Liver (tissue), 3 donors: ENCODE results near the gene KLF2.

Experiments
- CTCF ChIP-seq: fragments of 150-350 bp; IDR thresholded peaks from 2 replicates; pipeline ENCODE4 v1.5.1; 2017; ENCODE audit warnings: improper control_type of control experiment, low read depth, low read length; ENCODE audit not compliant: missing input control
- EGR1 ChIP-seq, 2 donors: IDR thresholded peaks; 2 replicates each; pipeline ENCODE4 v1.6.1; 2016 to 2018; ENCODE audit warnings: antibody characterized with exemption in 2 of 2, low read depth in 2 of 2
- GABPA ChIP-seq, 2 donors: IDR thresholded peaks in 1 of 2; conservative IDR thresholded peaks in 1 of 2; 2 replicates each; pipeline ENCODE4 v1.6.1; 2016; ENCODE audit warnings: antibody characterized with exemption in 2 of 2, mild to moderate bottlenecking in 1 of 2, moderate library complexity in 1 of 2
- HNF4A ChIP-seq, 2 donors: conservative IDR thresholded peaks; 2 replicates each; pipeline ENCODE4 v1.6.1; 2016; ENCODE audit warnings: antibody characterized with exemption in 2 of 2, mild to moderate bottlenecking in 2 of 2
- JUND ChIP-seq, 2 donors: IDR thresholded peaks; 2 replicates each; pipeline ENCODE4 v1.6.1; 2016; ENCODE audit warnings: antibody characterized with exemption in 2 of 2
- MAX ChIP-seq: IDR thresholded peaks from 2 replicates; pipeline ENCODE4 v1.6.1; 2016; ENCODE audit warnings: antibody characterized with exemption
- RAD21 ChIP-seq, 2 donors: IDR thresholded peaks; 2 replicates each; pipeline ENCODE4 v1.6.1; 2016; ENCODE audit warnings: antibody characterized with exemption in 2 of 2, mild to moderate bottlenecking in 2 of 2
- RXRA ChIP-seq, 2 donors: IDR thresholded peaks; 2 replicates each; pipeline ENCODE4 v1.6.1; 2017 to 2018; ENCODE audit warnings: antibody characterized with exemption in 2 of 2, mild to moderate bottlenecking in 1 of 2
- SP1 ChIP-seq: IDR thresholded peaks from 2 replicates; pipeline ENCODE4 v1.6.1; 2018; ENCODE audit warnings: antibody characterized with exemption, mild to moderate bottlenecking
- TAF1 ChIP-seq: conservative IDR thresholded peaks from 2 replicates; pipeline ENCODE4 v1.6.1; 2016; ENCODE audit warnings: antibody characterized with exemption, mild to moderate bottlenecking
- YY1 ChIP-seq: IDR thresholded peaks from 2 replicates; pipeline ENCODE4 v1.6.1; 2016; ENCODE audit warnings: antibody characterized with exemption, mild to moderate bottlenecking
- TF ChIP-seq, protein P1 (sequence below): IDR thresholded peaks from 2 replicates; pipeline ENCODE4 v1.6.1; 2016; ENCODE audit warnings: antibody characterized with exemption
- TF ChIP-seq, protein P2 (sequence below): IDR thresholded peaks from 2 replicates; pipeline ENCODE4 v1.6.1; 2016; ENCODE audit warnings: antibody characterized with exemption, mild to moderate bottlenecking
- donor health status: healthy.
- donor health status: healthy.

- TF ChIP-seq GABPA (IDR thresholded peaks at IDR 0.05 in 1 of 2, conservative IDR thresholded peaks at IDR 0.05 in 1 of 2) (no peak), CTCF (no peak), RAD21 (IDR thresholded peaks at IDR 0.05) (no peak), SP1 (no peak), MAX (no peak), TAF1 (no peak), RXRA (IDR thresholded peaks at IDR 0.05) (no peak), JUND (IDR thresholded peaks at IDR 0.05) (no peak), EGR1 (IDR thresholded peaks at IDR 0.05; ENCODE audit: low read depth in 2 of 2) (no peak), HNF4A (conservative IDR thresholded peaks at IDR 0.05) (no peak), YY1 (no peak)
- TF ChIP-seq, protein P1, sequence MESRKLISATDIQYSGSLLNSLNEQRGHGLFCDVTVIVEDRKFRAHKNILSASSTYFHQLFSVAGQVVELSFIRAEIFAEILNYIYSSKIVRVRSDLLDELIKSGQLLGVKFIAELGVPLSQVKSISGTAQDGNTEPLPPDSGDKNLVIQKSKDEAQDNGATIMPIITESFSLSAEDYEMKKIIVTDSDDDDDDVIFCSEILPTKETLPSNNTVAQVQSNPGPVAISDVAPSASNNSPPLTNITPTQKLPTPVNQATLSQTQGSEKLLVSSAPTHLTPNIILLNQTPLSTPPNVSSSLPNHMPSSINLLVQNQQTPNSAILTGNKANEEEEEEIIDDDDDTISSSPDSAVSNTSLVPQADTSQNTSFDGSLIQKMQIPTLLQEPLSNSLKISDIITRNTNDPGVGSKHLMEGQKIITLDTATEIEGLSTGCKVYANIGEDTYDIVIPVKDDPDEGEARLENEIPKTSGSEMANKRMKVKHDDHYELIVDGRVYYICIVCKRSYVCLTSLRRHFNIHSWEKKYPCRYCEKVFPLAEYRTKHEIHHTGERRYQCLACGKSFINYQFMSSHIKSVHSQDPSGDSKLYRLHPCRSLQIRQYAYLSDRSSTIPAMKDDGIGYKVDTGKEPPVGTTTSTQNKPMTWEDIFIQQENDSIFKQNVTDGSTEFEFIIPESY: no peak
- TF ChIP-seq, protein P2, sequence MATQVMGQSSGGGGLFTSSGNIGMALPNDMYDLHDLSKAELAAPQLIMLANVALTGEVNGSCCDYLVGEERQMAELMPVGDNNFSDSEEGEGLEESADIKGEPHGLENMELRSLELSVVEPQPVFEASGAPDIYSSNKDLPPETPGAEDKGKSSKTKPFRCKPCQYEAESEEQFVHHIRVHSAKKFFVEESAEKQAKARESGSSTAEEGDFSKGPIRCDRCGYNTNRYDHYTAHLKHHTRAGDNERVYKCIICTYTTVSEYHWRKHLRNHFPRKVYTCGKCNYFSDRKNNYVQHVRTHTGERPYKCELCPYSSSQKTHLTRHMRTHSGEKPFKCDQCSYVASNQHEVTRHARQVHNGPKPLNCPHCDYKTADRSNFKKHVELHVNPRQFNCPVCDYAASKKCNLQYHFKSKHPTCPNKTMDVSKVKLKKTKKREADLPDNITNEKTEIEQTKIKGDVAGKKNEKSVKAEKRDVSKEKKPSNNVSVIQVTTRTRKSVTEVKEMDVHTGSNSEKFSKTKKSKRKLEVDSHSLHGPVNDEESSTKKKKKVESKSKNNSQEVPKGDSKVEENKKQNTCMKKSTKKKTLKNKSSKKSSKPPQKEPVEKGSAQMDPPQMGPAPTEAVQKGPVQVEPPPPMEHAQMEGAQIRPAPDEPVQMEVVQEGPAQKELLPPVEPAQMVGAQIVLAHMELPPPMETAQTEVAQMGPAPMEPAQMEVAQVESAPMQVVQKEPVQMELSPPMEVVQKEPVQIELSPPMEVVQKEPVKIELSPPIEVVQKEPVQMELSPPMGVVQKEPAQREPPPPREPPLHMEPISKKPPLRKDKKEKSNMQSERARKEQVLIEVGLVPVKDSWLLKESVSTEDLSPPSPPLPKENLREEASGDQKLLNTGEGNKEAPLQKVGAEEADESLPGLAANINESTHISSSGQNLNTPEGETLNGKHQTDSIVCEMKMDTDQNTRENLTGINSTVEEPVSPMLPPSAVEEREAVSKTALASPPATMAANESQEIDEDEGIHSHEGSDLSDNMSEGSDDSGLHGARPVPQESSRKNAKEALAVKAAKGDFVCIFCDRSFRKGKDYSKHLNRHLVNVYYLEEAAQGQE: no peak
Observed at GRCh38 chr19:16364231-16364865, 39.7 kb downstream of the KLF2 start.
